HEK293 (cell line): ENCODE results near the gene CCDC149.

Experiments used
- CTCF ChIA-PET: fragments of 350-600 bp; formaldehyde crosslinking; extraction: SDS; loops from one replicate; lab custom pipeline; 2021; ENCODE audit warnings: antibody characterized with exemption; lab: Yijun Ruan, JAX
- POLR2A ChIA-PET: fragments of 300-600 bp; formaldehyde crosslinking; extraction: SDS; loops from one replicate; lab custom pipeline; 2020; ENCODE audit warnings: antibody characterized with exemption, inconsistent platforms; lab: Yijun Ruan, JAX
- H3K27ac ChIP-seq: fragments of 200-500 bp; sonication (Bioruptor generic); 2 replicates; pipeline ENCODE4 v1.5.1; 2014; ENCODE audit warnings: low read depth, low read length, control low read depth, inconsistent platforms; ENCODE audit errors: extremely low read depth
- H3K36me3 ChIP-seq, 2 experiments: fragments of 200-500 bp in 1 of 2; sonication (Bioruptor generic) in 1 of 2; 1 replicate in 1 of 2; 2 replicates in 1 of 2; pipeline ENCODE4 v1.5.1; 2014 to 2017; ENCODE audit warnings: inconsistent platforms in 2 of 2, low read length in 2 of 2; ENCODE audit not compliant: control insufficient read depth in 2 of 2, insufficient read depth in 1 of 2
- H3K4me1 ChIP-seq: fragments of 200-500 bp; sonication (Bioruptor generic); 2 replicates; pipeline ENCODE4 v1.5.1; 2014; ENCODE audit warnings: mild to moderate bottlenecking, low read length, inconsistent platforms; ENCODE audit not compliant: control insufficient read depth, insufficient read depth
- H3K4me3 ChIP-seq: 2 replicates; pipeline ENCODE4 v1.5.1; 2011; ENCODE audit warnings: low read depth, mild to moderate bottlenecking, control low read depth, low read length, moderate library complexity
- H3K9me3 ChIP-seq: fragments of 200-500 bp; sonication (Bioruptor generic); 2 replicates; pipeline ENCODE4 v1.5.1; 2014; ENCODE audit warnings: low read depth, low read length, inconsistent platforms; ENCODE audit not compliant: control insufficient read depth, insufficient read depth
- GLI4 ChIP-seq: fragments of 450-650 bp; formaldehyde crosslinking; IDR thresholded peaks from 2 replicates; pipeline ENCODE4 v1.5.1; 2016; ENCODE audit warnings: missing biosample characterization, missing genetic modification characterization
- GLIS1 ChIP-seq: fragments of 450-650 bp; formaldehyde crosslinking; IDR thresholded peaks from 2 replicates; pipeline ENCODE4 v1.5.1; 2016; ENCODE audit warnings: missing biosample characterization, missing genetic modification characterization
- HIC1 ChIP-seq: fragments of 450-650 bp; formaldehyde crosslinking; IDR thresholded peaks from 2 replicates; pipeline ENCODE4 v1.5.1; 2016; ENCODE audit warnings: missing biosample characterization, missing genetic modification characterization
- IKZF3 ChIP-seq: fragments of 450-650 bp; IDR thresholded peaks from 2 replicates; pipeline ENCODE4 v1.5.0; 2018; ENCODE audit warnings: missing biosample characterization, mild to moderate bottlenecking, missing genetic modification characterization, moderate library complexity
- KLF7 ChIP-seq: fragments of 450-650 bp; formaldehyde crosslinking; IDR thresholded peaks from 2 replicates; pipeline ENCODE4 v1.5.1; 2016; ENCODE audit warnings: missing biosample characterization, missing genetic modification characterization, borderline replicate concordance
- MEIS1 ChIP-seq: sonication (generic); formaldehyde crosslinking; IDR thresholded peaks from 2 replicates; pipeline ENCODE4 v1.8.1; 2022; ENCODE audit warnings: missing genetic modification reagents, mild to moderate bottlenecking, borderline replicate concordance
- RBAK ChIP-seq: fragments of 450-650 bp; formaldehyde crosslinking; IDR thresholded peaks from 2 replicates; pipeline ENCODE4 v1.5.1; 2016; ENCODE audit warnings: missing biosample characterization, missing genetic modification characterization
- TRIM28 ChIP-seq: IDR thresholded peaks from 2 replicates; pipeline ENCODE4 v1.6.1; 2011; ENCODE audit warnings: low read length, control low read depth, borderline replicate concordance
- ZIC2 ChIP-seq: fragments of 450-650 bp; formaldehyde crosslinking; IDR thresholded peaks from 2 replicates; pipeline ENCODE4 v1.5.1; 2016; ENCODE audit warnings: missing biosample characterization, missing genetic modification characterization
- ZNF157 ChIP-seq: fragments of 450-650 bp; formaldehyde crosslinking; IDR thresholded peaks from 2 replicates; pipeline ENCODE4 v1.5.1; 2016; ENCODE audit warnings: missing biosample characterization, missing genetic modification characterization
- ZNF16 ChIP-seq: fragments of 450-650 bp; formaldehyde crosslinking; IDR thresholded peaks from 2 replicates; pipeline ENCODE4 v1.5.1; 2016; ENCODE audit warnings: low read depth, missing biosample characterization, missing genetic modification characterization
- ZNF211 ChIP-seq: fragments of 450-650 bp; formaldehyde crosslinking; IDR thresholded peaks from 2 replicates; pipeline ENCODE4 v1.5.1; 2016; ENCODE audit warnings: low read depth, missing biosample characterization, missing genetic modification characterization
- ZNF221 ChIP-seq: fragments of 450-650 bp; formaldehyde crosslinking; IDR thresholded peaks from 2 replicates; pipeline ENCODE4 v1.5.1; 2017; ENCODE audit warnings: missing biosample characterization, missing genetic modification characterization, borderline replicate concordance
- ZNF266 ChIP-seq: fragments of 450-650 bp; formaldehyde crosslinking; IDR thresholded peaks from 2 replicates; pipeline ENCODE4 v1.5.1; 2016; ENCODE audit warnings: missing biosample characterization, missing genetic modification characterization, low read depth
- ZNF530 ChIP-seq: fragments of 450-650 bp; formaldehyde crosslinking; IDR thresholded peaks from 2 replicates; pipeline ENCODE4 v1.5.1; 2016; ENCODE audit warnings: low read depth, missing biosample characterization, missing genetic modification characterization
- ZNF548 ChIP-seq: fragments of 450-650 bp; formaldehyde crosslinking; IDR thresholded peaks from 2 replicates; pipeline ENCODE4 v1.5.1; 2016; ENCODE audit warnings: missing biosample characterization, missing genetic modification characterization
- ZNF558 ChIP-seq: fragments of 450-650 bp; formaldehyde crosslinking; IDR thresholded peaks from 2 replicates; pipeline ENCODE4 v1.5.1; 2016; ENCODE audit warnings: missing biosample characterization, missing genetic modification characterization
- ZNF621 ChIP-seq: fragments of 450-650 bp; formaldehyde crosslinking; IDR thresholded peaks from 2 replicates; pipeline ENCODE4 v1.5.1; 2017; ENCODE audit warnings: missing biosample characterization, missing genetic modification characterization
- ZNF654 ChIP-seq: fragments of 450-650 bp; formaldehyde crosslinking; IDR thresholded peaks from 2 replicates; pipeline ENCODE4 v1.5.1; 2016; ENCODE audit warnings: low read depth, missing biosample characterization, missing genetic modification characterization
- ZNF660 ChIP-seq: fragments of 450-650 bp; IDR thresholded peaks from 2 replicates; pipeline ENCODE4 v1.5.1; 2018; ENCODE audit warnings: missing biosample characterization, mild to moderate bottlenecking, missing genetic modification characterization
- ZNF768 ChIP-seq: fragments of 450-650 bp; formaldehyde crosslinking; IDR thresholded peaks from 2 replicates; pipeline ENCODE4 v1.5.1; 2018; ENCODE audit warnings: missing biosample characterization, mild to moderate bottlenecking, missing genetic modification characterization
- ZNF777 ChIP-seq: fragments of 450-650 bp; formaldehyde crosslinking; IDR thresholded peaks from 2 replicates; pipeline ENCODE4 v1.5.1; 2017; ENCODE audit warnings: missing biosample characterization, missing genetic modification characterization, borderline replicate concordance
- TF ChIP-seq, protein P1 (sequence below): fragments of 450-650 bp; formaldehyde crosslinking; IDR thresholded peaks from 2 replicates; pipeline ENCODE4 v1.5.1; 2016; ENCODE audit warnings: missing biosample characterization, missing genetic modification characterization
- TF ChIP-seq, protein P2 (sequence below): fragments of 450-650 bp; IDR thresholded peaks from 2 replicates; pipeline ENCODE4 v1.5.1; 2018; ENCODE audit warnings: missing biosample characterization, mild to moderate bottlenecking, missing genetic modification characterization

The CCDC149 gene

DNA sequence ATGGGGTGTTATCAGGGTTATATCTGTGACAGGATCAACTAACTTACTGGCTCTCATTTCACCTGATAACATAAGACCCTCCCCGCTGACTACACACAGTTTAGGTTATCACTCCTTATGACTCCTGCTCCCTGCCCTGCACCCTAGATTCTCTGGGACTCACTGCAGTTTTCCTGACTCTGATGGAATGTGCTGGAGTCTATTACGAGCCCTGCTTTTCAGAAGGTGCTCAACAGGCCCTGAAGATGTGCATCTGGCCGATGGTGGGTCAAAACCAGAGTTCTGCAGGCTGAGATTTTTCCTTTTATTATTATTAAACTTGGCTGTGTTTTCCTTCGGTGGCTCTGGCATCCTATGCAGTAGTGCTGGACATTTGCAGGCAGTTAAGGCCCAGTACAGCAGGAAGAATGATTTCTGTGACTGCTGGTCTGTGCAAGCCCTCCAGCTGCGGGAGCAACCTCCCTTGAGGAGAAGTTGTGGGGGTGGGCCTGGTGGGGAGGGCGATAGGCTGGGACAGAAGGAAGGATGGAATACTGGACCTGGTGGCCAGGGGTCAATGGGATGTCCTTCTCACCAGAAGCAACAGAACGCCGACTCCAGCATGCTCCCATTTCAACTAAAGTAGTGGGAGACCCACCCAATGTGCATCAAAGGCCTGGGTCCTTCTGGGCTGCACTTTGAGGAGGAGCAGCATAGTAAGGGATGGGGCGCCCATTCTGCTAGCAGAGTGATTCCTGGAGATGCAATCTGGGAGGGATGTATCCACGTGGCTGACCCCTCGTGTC lies 106.4 kb downstream of the CCDC149 start:
- Histone ChIP-seq H3K27ac (no peak overlapping the region), H3K4me3 (no peak overlapping the region), H3K36me3 (no peaks in the 10 kb centered on the region), H3K4me1 (no peaks in the 10 kb centered on the region), H3K9me3 (no peaks in the 10 kb centered on the region)
- CTCF ChIA-PET = no interaction called here
- TF ChIP-seq ZNF654 (tag by site-specific recombination) (no peak), HIC1 (tag by site-specific recombination) (no peak), KLF7 (tag by site-specific recombination) (no peak), MEIS1 (no peak), ZNF777 (no peak), IKZF3 (tag by site-specific recombination) (no peak), GLI4 (tag by site-specific recombination) (no peak), ZIC2 (tag by site-specific recombination) (no peak), ZNF16 (tag by site-specific recombination) (no peak), ZNF211 (tag by site-specific recombination) (no peak), ZNF558 (tag by site-specific recombination) (no peak), RBAK (no peak), ZNF660 (tag by site-specific recombination) (no peak), ZNF530 (tag by site-specific recombination) (no peak), ZNF621 (tag by site-specific recombination) (no peak), ZNF266 (tag by site-specific recombination) (no peak), ZNF768 (tag by site-specific recombination) (no peak)
- TF ChIP-seq, protein P1, sequence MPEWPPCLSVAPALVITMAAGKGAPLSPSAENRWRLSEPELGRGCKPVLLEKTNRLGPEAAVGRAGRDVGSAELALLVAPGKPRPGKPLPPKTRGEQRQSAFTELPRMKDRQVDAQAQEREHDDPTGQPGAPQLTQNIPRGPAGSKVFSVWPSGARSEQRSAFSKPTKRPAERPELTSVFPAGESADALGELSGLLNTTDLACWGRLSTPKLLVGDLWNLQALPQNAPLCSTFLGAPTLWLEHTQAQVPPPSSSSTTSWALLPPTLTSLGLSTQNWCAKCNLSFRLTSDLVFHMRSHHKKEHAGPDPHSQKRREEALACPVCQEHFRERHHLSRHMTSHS (tag by site-specific recombination) = no peak
- TF ChIP-seq, protein P2, sequence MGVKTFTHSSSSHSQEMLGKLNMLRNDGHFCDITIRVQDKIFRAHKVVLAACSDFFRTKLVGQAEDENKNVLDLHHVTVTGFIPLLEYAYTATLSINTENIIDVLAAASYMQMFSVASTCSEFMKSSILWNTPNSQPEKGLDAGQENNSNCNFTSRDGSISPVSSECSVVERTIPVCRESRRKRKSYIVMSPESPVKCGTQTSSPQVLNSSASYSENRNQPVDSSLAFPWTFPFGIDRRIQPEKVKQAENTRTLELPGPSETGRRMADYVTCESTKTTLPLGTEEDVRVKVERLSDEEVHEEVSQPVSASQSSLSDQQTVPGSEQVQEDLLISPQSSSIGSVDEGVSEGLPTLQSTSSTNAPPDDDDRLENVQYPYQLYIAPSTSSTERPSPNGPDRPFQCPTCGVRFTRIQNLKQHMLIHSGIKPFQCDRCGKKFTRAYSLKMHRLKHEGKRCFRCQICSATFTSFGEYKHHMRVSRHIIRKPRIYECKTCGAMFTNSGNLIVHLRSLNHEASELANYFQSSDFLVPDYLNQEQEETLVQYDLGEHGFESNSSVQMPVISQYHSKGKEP (tag by site-specific recombination) = no peak
- POLR2A ChIA-PET = no interaction called here

DNA sequence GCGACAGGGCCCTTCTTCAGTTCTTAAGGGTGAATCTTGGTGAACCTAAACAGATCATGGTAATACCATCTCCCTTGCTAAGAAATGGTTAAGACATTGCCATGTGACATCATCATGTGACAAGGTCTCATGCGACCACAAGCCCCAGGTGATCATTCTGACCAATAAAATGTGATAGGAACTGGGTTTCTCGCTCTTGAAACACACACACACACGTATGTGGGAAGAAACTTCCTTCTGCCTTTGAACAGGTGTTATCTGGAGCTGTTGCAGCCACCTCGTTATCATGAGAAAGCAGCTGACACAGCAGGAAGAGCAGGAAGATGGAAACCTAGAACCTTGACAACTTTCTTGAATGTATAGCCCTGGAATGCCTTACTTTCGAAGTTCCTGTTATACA lies 107.3 kb downstream of the CCDC149 start:
- Histone ChIP-seq H3K4me3 (no peak overlapping the region), H3K9me3 (no peaks in the 10 kb centered on the region), H3K4me1 (no peaks in the 10 kb centered on the region), H3K27ac (no peak overlapping the region), H3K36me3 (no peaks in the 10 kb centered on the region)
- TF ChIP-seq ZNF221 (tag by site-specific recombination) = no peak
- TF ChIP-seq ZNF548 (tag by site-specific recombination) = no peak
- no peak for TF ChIP-seq ZNF157 (tag by site-specific recombination)
- TF ChIP-seq GLIS1 (tag by site-specific recombination) = no peak
- no peak for TF ChIP-seq TRIM28
- POLR2A ChIA-PET = no interaction called here
- CTCF ChIA-PET = no interaction called here
